IMR-90 (cell line): Measurements from ENCODE around the gene ZNRF4. TPM values are rescaled to one million over a fixed set of nuclear protein-coding genes. Genes with fewer than 3 reads are reported as not detected.

Source experiments
- ATAC-seq: fragments of 200-7000 bp; cut with Tn5 transposase; 2 replicates; pipeline ENCODE4 v1.9.1; 2020; ENCODE audit warnings: low read depth, mild to moderate bottlenecking, moderate library complexity
- BruUV-seq: library from RNA; stranded (reverse); fragments of 400-500 nt; replicated peaks from 2 replicates; lab custom pipeline; 2021; lab: Mats Ljungman, UMichigan
- CTCF ChIA-PET: fragments of 300-600 bp; formaldehyde crosslinking; extraction: SDS; loops from one replicate; lab custom pipeline; 2021; ENCODE audit warnings: antibody characterized with exemption; lab: Yijun Ruan, JAX
- POLR2A ChIA-PET: fragments of 300-600 bp; sonication (Branson Sonifier 250); formaldehyde crosslinking; loops from one replicate; lab custom pipeline; 2022; ENCODE audit warnings: antibody characterized with exemption; ENCODE audit not compliant: unreplicated experiment; lab: Charles Lee
- DNase-seq: peaks from one replicate; pipeline ENCODE4 v3.0.0; 2013
- H2AFZ ChIP-seq: replicated peaks from 2 replicates; pipeline ENCODE3; 2013; ENCODE audit warnings: low read length, mild to moderate bottlenecking; ENCODE audit not compliant: poor library complexity
- H2AK5ac ChIP-seq: 2 replicates; pipeline ENCODE4 v1.6.1; 2013; ENCODE audit warnings: low read depth, low read length, inconsistent platforms
- H2AK9ac ChIP-seq: replicated peaks from 2 replicates; pipeline ENCODE3; 2013; ENCODE audit warnings: mild to moderate bottlenecking, low read depth, low read length, moderate library complexity; ENCODE audit not compliant: poor library complexity
- H2BK120ac ChIP-seq: 2 replicates; pipeline ENCODE4 v1.6.1; 2013; ENCODE audit warnings: low read depth, low read length, inconsistent platforms
- H2BK15ac ChIP-seq: 3 replicates; pipeline ENCODE4 v1.6.1; 2013; ENCODE audit warnings: low read depth, low read length, inconsistent platforms
- H2BK20ac ChIP-seq: 2 replicates; pipeline ENCODE4 v1.6.1; 2013; ENCODE audit warnings: low read depth, mild to moderate bottlenecking, inconsistent platforms, low read length, moderate library complexity
- H2BK5ac ChIP-seq: 2 replicates; pipeline ENCODE4 v1.6.1; 2013; ENCODE audit warnings: mild to moderate bottlenecking, low read depth, low read length, inconsistent platforms; ENCODE audit not compliant: poor library complexity, severe bottlenecking
- H3K14ac ChIP-seq: replicated peaks from 2 replicates; pipeline ENCODE4 v1.6.1; 2013; ENCODE audit warnings: low read depth, low read length, inconsistent platforms
- H3K18ac ChIP-seq: 2 replicates; pipeline ENCODE4 v1.6.1; 2013; ENCODE audit warnings: low read depth, low read length, control low read depth
- H3K23ac ChIP-seq: 2 replicates; pipeline ENCODE4 v1.6.1; 2013; ENCODE audit warnings: low read depth, low read length, inconsistent platforms
- H3K27ac ChIP-seq: 2 replicates; pipeline ENCODE4 v1.5.1; 2013; ENCODE audit warnings: mild to moderate bottlenecking, control low read depth, low read length; ENCODE audit not compliant: insufficient read depth
- H3K27me3 ChIP-seq: 2 replicates; pipeline ENCODE4 v1.6.1; 2013; ENCODE audit warnings: low read length; ENCODE audit not compliant: control insufficient read depth, insufficient read depth
- H3K36me3 ChIP-seq: 2 replicates; pipeline ENCODE4 v1.6.1; 2013; ENCODE audit warnings: low read length, mixed read lengths; ENCODE audit not compliant: control insufficient read depth, insufficient read depth
- H3K4ac ChIP-seq: 2 replicates; pipeline ENCODE4 v1.6.1; 2013; ENCODE audit warnings: low read depth, low read length, inconsistent platforms
- H3K4me1 ChIP-seq: 2 replicates; pipeline ENCODE4 v1.6.1; 2013; ENCODE audit warnings: low read length, mixed read lengths; ENCODE audit not compliant: control insufficient read depth, insufficient read depth
- H3K4me2 ChIP-seq: 2 replicates; pipeline ENCODE4 v1.6.1; 2013; ENCODE audit warnings: low read depth, mild to moderate bottlenecking, control low read depth, low read length, moderate library complexity
- H3K4me3 ChIP-seq: 2 replicates; pipeline ENCODE4 v1.5.1; 2013; ENCODE audit warnings: low read depth, mild to moderate bottlenecking, control low read depth, low read length, moderate library complexity; ENCODE audit not compliant: insufficient read depth
- H3K56ac ChIP-seq: 2 replicates; pipeline ENCODE4 v1.6.1; 2013; ENCODE audit warnings: low read length, inconsistent platforms; ENCODE audit not compliant: insufficient read depth; ENCODE audit errors: extremely low read depth
- H3K79me1 ChIP-seq, 2 experiments: 2 replicates each; pipeline ENCODE4 v1.6.1; 2013; ENCODE audit warnings: low read length in 2 of 2, inconsistent platforms in 1 of 2, low read depth in 1 of 2
- H3K9ac ChIP-seq: 2 replicates; pipeline ENCODE4 v1.6.1; 2013; ENCODE audit warnings: low read depth, low read length, control low read depth
- H3K9me1 ChIP-seq: 2 replicates; pipeline ENCODE4 v1.6.1; 2013; ENCODE audit warnings: low read length, inconsistent platforms; ENCODE audit not compliant: insufficient read depth
- H3K9me3 ChIP-seq: 2 replicates; pipeline ENCODE4 v1.6.1; 2013; ENCODE audit warnings: low read length; ENCODE audit not compliant: control insufficient read depth, insufficient read depth
- H4K20me1 ChIP-seq: 2 replicates; pipeline ENCODE4 v1.6.1; 2013; ENCODE audit warnings: low read length, inconsistent platforms; ENCODE audit not compliant: insufficient read depth
- H4K5ac ChIP-seq: 2 replicates; pipeline ENCODE4 v1.6.1; 2013; ENCODE audit warnings: mild to moderate bottlenecking, low read depth, low read length, control low read depth
- H4K8ac ChIP-seq, 2 experiments: 2 replicates each; pipeline ENCODE4 v1.6.1; 2013; ENCODE audit warnings: low read depth in 2 of 2, low read length in 2 of 2, control low read depth in 1 of 2, inconsistent platforms in 1 of 2
- H4K91ac ChIP-seq: 2 replicates; pipeline ENCODE4 v1.6.1; 2013; ENCODE audit warnings: low read depth, low read length, inconsistent platforms; ENCODE audit not compliant: insufficient read depth
- BHLHE40 ChIP-seq: fragments of 150-350 bp; IDR thresholded peaks from 2 replicates; pipeline ENCODE4 v1.6.1; 2016; ENCODE audit warnings: mild to moderate bottlenecking, low read depth, low read length
- CEBPB ChIP-seq: IDR thresholded peaks from 2 replicates; pipeline ENCODE4 v1.6.1; 2012; ENCODE audit warnings: low read depth, low read length, improper control_type of control experiment
- CHD1 ChIP-seq: IDR thresholded peaks from 2 replicates; pipeline ENCODE4 v1.6.1; 2012; ENCODE audit warnings: low read depth, low read length, improper control_type of control experiment
- FOS ChIP-seq: fragments of 150-350 bp; IDR thresholded peaks from 2 replicates; pipeline ENCODE4 v1.6.1; 2016; ENCODE audit warnings: low read depth, low read length
- MAZ ChIP-seq: IDR thresholded peaks from 2 replicates; pipeline ENCODE4 v1.6.1; 2012; ENCODE audit warnings: low read depth, mild to moderate bottlenecking, low read length, improper control_type of control experiment, moderate library complexity, borderline replicate concordance
- MXI1 ChIP-seq: IDR thresholded peaks from 2 replicates; pipeline ENCODE4 v1.6.1; 2012; ENCODE audit warnings: low read depth, mild to moderate bottlenecking, low read length, moderate library complexity, borderline replicate concordance
- NFE2L2 ChIP-seq: fragments of 150-350 bp; IDR thresholded peaks from 2 replicates; pipeline ENCODE4 v1.6.1; 2016; ENCODE audit warnings: low read depth, mild to moderate bottlenecking, low read length
- POLR2A ChIP-seq: IDR thresholded peaks from 2 replicates; pipeline ENCODE4 v1.6.1; 2012; ENCODE audit warnings: mild to moderate bottlenecking, low read depth, low read length
- RCOR1 ChIP-seq: IDR thresholded peaks from 2 replicates; pipeline ENCODE4 v1.6.1; 2012; ENCODE audit warnings: mild to moderate bottlenecking, low read length, improper control_type of control experiment; ENCODE audit not compliant: insufficient replicate concordance
- RFX5 ChIP-seq: IDR thresholded peaks from 2 replicates; pipeline ENCODE4 v1.8.0; 2012; ENCODE audit warnings: low read depth, mild to moderate bottlenecking, low read length, moderate library complexity
- SMC3 ChIP-seq: fragments of 150-350 bp; IDR thresholded peaks from 2 replicates; pipeline ENCODE4 v1.6.1; 2016; ENCODE audit warnings: low read depth, mild to moderate bottlenecking, antibody characterized with exemption, low read length, moderate library complexity
- WGBS, 2 experiments: methylation state at CpG; one replicate each; pipeline versions ENCODE4 v1.1.5 to v1.1.7; 2013; ENCODE audit warnings: missing lambda C conversion rate in 2 of 2; ENCODE audit not compliant: insufficient read length in 1 of 2; ENCODE audit errors: extremely low coverage in 2 of 2; 5-methylcytosine and 5-hydroxymethylcytosine counted together
- dilution Hi-C: fragments of 300-500 bp; cut with HindIII; formaldehyde crosslinking; loops from one replicate; pipeline ENCODE4 v1.14.3; 2018; ENCODE audit warnings: low sequenced_read_pairs; ENCODE audit not compliant: unreplicated experiment
- in situ Hi-C: fragments of 300-500 bp; cut with MboI; formaldehyde crosslinking; loops from 3 replicates; pipeline ENCODE4 v1.14.3; 2019; ENCODE audit warnings: low sequenced_read_pairs, inconsistent platforms, mixed read lengths
- intact Hi-C: fragments of 100-400 bp; cut with micrococcal nuclease; formaldehyde crosslinking; loops from 2 replicates; pipeline ENCODE4 v1.10.0; 2022
- polyA plus RNA-seq, 3 experiments: library from polyadenylated mRNA; depleted of rRNA; stranded (reverse); fragments of >200 nt; gene quantifications; 2 replicates each; pipeline ENCODE4 v1.2.3, GENCODE V29; 2012; ENCODE audit warnings: low replicate concordance in 1 of 3
- total RNA-seq: library from RNA; depleted of rRNA; stranded (reverse); fragments of >200 nt; gene quantifications from 2 replicates; pipeline ENCODE4 v1.2.3, GENCODE V29; 2012
- TF ChIP-seq, protein P1 (sequence below): fragments of 150-350 bp; IDR thresholded peaks from 2 replicates; pipeline ENCODE4 v1.6.1; 2017; ENCODE audit warnings: mild to moderate bottlenecking, antibody characterized with exemption, low read length, low read depth
- TF ChIP-seq, protein P2 (sequence below): fragments of 150-350 bp; IDR thresholded peaks from 2 replicates; pipeline ENCODE4 v1.6.1; 2016; ENCODE audit warnings: low read depth, mild to moderate bottlenecking, low read length, moderate library complexity, borderline replicate concordance

Gene ZNRF4
- total and polyA plus RNA-seq, 2 of the 4 experiments (the other 2 are of a cell fraction): not detected

DNA sequence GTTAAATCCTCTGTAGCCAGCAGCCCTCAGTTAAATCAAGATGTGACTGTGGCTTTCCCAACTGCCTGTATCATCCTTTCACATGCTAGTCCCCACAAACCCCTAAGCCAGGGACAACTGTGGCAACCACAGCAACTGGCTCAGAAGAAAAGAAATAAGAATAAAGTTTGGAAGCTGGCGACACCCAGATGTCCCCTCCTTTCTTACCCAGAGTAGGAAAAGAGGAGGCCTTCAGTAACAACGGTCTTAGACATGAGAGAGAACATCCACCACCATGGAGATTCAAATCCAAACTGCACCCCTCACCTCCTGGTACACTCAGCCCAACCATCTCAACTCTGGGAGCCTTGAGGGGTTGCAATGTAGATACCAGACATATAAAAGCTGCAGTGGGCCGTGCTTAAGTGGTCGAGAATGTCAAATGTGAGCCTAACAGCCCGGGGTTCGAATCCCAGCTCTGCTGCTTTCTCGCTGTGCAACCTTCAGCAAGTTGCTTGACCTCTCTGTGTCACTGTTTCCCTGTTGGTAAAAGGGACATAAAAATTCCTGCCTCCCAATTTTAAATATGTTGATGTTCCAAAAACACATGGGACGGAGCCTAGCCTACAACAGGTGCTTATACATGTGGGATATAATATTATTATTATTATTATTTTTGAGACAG is 23.8 kb downstream of the ZNRF4 start:
- Histone ChIP-seq H3K27ac (no peak overlapping the region), H2BK120ac (no peak overlapping the region), H4K8ac (no peak overlapping the region), H3K14ac (no peak overlapping the region), H3K27me3 (peaks cover 33% of the 10 kb centered on the region), H4K20me1 (peaks cover 4% of the 10 kb centered on the region; the same call in 1 of the 2 replicates), H3K4me3 (no peak overlapping the region), H2BK20ac (no peak overlapping the region), H3K23ac (no peak overlapping the region), H3K79me1 (no peaks in the 10 kb centered on the region), H3K36me3 (no peaks in the 10 kb centered on the region), H4K91ac (no peak overlapping the region), H2BK5ac (no peak overlapping the region), H3K4me1 (no peaks in the 10 kb centered on the region), H3K4ac (no peak overlapping the region), H3K18ac (no peak overlapping the region), H3K9me3 (peaks cover 13% of the 10 kb centered on the region), H2AK9ac (no peak overlapping the region), H3K9ac (no peak overlapping the region), H2AFZ (no peak overlapping the region), H2AK5ac (no peak overlapping the region), H2BK15ac (no peak overlapping the region), H3K9me1 (no peaks in the 10 kb centered on the region), H3K4me2 (no peak overlapping the region), H3K56ac (no peak overlapping the region), H4K5ac (no peak overlapping the region)
- ChIA-PET CTCF (no interaction called here), POLR2A (no interaction called here)
- no TSS peak for BruUV-seq
- in situ Hi-C loops (no loop called here), intact Hi-C loops (no loop called here), dilution Hi-C loops (no loop called here)
- DNase-seq (no peak), ATAC-seq (no peak)
- TF ChIP-seq RFX5 (no peak), CEBPB (no peak), POLR2A (no peak), NFE2L2 (no peak), MXI1 (no peak), RCOR1 (no peak), MAZ (no peak), CHD1 (no peak), FOS (no peak), BHLHE40 (no peak), SMC3 (no peak)
- TF ChIP-seq, protein P1, sequence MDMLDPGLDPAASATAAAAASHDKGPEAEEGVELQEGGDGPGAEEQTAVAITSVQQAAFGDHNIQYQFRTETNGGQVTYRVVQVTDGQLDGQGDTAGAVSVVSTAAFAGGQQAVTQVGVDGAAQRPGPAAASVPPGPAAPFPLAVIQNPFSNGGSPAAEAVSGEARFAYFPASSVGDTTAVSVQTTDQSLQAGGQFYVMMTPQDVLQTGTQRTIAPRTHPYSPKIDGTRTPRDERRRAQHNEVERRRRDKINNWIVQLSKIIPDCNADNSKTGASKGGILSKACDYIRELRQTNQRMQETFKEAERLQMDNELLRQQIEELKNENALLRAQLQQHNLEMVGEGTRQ: no peak
- TF ChIP-seq, protein P2, sequence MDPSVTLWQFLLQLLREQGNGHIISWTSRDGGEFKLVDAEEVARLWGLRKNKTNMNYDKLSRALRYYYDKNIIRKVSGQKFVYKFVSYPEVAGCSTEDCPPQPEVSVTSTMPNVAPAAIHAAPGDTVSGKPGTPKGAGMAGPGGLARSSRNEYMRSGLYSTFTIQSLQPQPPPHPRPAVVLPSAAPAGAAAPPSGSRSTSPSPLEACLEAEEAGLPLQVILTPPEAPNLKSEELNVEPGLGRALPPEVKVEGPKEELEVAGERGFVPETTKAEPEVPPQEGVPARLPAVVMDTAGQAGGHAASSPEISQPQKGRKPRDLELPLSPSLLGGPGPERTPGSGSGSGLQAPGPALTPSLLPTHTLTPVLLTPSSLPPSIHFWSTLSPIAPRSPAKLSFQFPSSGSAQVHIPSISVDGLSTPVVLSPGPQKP: no peak
- 40% methylated on average over 3 of the region's 8 CpGs; no CpG with 5 or more reads in 1 of the 2 experiments for WGBS, 2 experiments
